ENCODE measurements around the gene PDZRN4.

GRCh38 chr12:41277100-41277945 is 89.2 kb downstream of the PDZRN4 start:
- TF ChIP-seq CTCF (IDR thresholded peaks at IDR 0.05) (peak in 6 of 7 experiments; percentile 37 to 66 (median 58)), POLR2A (IDR thresholded peaks at IDR 0.05) (no peak)
